NCI-H2029 (cell line): ENCODE data around the gene FHIT.

Experiments used
- DNase-seq: peaks from one replicate; lab custom pipeline; 2025; lab: John Stamatoyannopoulos, UW

FHIT gene

GRCh38 chr3:59997583-59997982 lies 1253.7 kb downstream of the FHIT start:
- no peak for DNase-seq

- DNase-seq: no peak
Measured at GRCh38 chr3:59996056-59996455, 1255.2 kb downstream of the FHIT start.

DNA sequence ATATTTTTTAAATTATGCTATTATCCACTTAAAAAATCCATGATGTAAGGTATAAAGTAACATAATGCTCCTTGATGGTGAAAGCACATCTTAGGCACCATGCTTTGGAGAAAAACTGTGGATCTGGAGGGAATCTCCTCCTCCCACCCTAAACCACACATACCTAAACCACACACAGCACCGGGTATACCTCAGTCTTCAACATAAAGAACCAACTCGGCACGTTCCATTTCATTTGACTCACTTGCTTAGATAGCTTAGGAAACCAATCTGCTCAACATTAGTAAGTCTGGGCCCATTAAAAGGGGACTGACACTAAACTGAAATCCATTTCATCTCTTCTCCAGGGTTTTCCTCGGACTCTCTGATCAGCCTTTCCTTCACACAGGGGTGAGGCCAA lies 1255.7 kb downstream of the FHIT start:
- no peak for DNase-seq

GRCh38 chr3:59994732-59995304 lies 1256.4 kb downstream of the FHIT start:
- no peak for DNase-seq

GRCh38 chr3:59992578-59992977 lies 1258.7 kb downstream of the FHIT start:
- DNase-seq: no peak

- no peak for DNase-seq
Measured at GRCh38 chr3:59990915-59991314, 1260.3 kb downstream of the FHIT start.

GRCh38 chr3:59982510-59982909 lies 1268.7 kb downstream of the FHIT start:
- no peak for DNase-seq

DNA sequence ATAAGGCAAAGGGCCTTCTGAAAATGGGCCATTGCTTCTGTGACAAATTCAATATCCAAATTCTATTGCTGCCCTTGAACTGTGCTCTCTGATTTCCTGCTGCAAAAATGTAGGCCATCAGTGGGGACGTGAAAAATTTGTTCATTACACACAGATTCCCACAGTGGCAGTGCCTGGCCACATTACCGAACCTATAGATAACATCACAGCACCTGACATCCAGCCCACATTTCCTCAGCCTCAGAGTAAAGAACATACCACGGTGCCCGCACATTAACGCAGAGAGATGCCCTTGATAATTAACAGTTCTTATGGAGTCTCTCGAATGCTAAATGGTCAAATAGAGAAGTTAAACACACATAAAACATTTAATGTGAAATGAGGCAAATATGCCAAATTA lies 1269.9 kb downstream of the FHIT start:
- DNase-seq: no peak

- DNase-seq: no peak
Measured at GRCh38 chr3:59980576-59980975, 1270.7 kb downstream of the FHIT start.

DNA sequence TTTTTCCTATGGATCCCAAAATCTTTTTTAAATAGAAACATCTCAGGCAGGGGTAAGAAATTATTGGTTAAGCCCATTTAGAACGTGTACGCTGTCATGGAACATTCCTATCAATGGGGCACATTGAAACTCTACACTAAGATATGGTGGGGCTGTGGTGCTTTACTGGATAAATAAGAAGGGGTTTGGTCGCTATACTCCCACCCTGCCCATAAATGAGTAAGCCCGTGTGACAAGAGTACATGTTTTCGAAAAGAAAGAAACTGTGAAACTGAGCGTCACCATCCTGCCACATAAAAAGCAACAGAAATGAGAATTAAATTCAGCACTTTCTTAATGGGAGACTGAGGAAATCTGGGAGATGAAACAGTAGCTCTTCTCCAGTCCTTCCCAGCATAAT lies 1271.7 kb downstream of the FHIT start:
- DNase-seq: no peak

DNA sequence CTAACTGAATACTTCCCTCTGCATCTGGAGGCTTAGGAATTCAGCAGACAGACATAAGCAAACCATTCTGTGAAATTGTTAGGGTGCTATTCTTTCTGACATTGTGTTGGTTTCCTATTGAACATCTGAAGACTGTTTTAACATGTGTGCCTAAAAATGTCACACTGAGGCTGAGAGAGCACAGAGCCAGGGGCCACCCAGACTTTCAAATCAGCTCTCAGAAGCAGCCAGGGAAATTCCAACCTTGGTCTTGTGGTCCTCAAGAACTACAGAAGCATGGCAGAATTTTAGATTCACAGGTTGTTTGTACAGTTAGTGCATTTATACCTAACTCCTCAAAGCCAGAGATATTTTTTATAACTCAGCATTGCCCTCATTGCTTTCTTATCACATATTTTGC lies 1272.3 kb downstream of the FHIT start:
- no peak for DNase-seq

GRCh38 chr3:59970796-59971195 lies 1280.5 kb downstream of the FHIT start:
- DNase-seq: no peak

- no peak for DNase-seq
Measured at GRCh38 chr3:59970376-59970775, 1280.9 kb downstream of the FHIT start.

DNA sequence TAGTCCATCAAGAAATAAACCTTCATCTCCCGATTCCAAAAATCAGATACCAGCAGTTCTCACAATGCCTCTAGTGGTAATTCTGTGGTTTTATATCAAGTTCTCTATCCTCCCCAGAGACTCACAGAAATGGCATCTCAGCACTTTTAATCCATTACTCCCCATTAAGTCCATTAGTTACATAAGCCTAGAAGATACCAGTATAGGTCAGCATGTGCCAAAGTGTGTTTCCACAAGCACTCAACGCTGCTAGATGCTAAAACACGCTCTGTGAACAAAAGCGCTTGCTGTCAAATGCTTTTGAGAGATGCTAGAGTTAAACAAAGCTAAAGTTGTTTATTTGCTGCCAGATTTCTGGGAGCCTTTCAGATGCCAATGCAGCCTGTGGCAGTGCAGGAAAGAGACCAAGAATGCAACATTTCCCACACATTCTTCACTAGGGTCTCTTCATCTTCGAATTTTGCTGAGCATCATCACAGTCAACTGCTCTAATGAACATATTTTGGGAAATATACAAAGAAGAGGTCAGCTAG lies 1282.7 kb downstream of the FHIT start:
- DNase-seq: no peak

DNA sequence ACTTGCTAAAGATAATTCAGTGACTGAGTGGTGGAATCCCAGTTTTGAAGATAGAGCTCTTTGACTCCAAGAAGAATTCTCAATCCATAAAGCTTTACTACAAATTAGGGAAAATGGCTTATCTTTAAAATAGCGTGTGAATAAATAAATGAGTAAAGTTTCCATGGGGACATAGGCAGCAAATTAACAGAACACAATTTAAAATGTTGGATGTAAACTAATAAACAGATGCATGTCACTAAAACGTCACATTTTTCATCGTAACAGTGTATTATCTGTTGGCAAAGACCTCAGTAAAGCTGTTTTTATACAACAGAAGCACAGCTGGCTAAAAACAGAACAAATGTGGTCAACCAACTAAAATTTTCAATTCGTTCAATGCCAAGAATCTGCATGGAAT lies 1287.6 kb downstream of the FHIT start:
- DNase-seq: no peak

DNA sequence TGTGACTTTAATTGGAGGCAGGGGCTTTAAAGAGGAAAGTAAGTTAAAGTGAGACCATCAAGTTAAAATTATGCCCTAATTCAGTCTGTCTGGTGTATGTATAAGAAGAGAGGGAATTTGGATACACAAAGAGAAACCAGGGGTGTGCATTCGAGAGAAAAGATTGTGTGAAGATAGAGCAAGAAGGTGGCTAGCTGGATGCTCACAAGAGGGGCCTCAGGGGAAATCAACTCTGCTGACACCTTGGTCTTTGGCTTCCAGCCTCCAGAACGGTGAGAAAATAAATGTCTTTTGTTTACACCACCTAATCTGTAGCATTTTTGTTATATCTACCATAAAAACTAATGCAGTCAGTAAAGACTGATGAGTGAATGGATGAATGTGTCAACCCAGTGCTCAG lies 1294.1 kb downstream of the FHIT start:
- no peak for DNase-seq

DNA sequence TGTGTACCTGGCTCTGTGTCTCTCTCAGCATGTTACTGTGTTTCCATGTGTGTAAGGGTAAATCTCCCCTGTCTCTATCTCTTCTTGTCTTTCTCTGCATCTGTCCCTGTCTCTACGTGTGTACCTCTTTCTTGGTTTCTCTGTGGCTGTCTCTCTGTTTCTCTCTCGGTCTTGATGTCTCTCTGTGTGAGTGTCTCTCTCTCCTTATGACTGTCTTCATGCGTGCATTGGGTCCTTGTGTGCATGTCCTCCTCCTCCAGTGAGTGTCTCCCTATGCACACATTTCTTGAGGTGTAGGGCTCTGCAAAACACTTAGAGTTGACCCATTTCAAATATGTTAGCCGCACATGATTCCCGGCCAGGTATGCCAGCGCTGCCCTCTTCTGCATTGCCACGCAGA lies 1298.1 kb downstream of the FHIT start:
- DNase-seq: no peak

GRCh38 chr3:59949311-59949710 lies 1301.9 kb downstream of the FHIT start:
- DNase-seq: no peak

GRCh38 chr3:59946401-59946800 lies 1304.9 kb downstream of the FHIT start:
- DNase-seq: no peak

- no peak for DNase-seq
Measured at GRCh38 chr3:59940718-59941117, 1310.5 kb downstream of the FHIT start.

DNA sequence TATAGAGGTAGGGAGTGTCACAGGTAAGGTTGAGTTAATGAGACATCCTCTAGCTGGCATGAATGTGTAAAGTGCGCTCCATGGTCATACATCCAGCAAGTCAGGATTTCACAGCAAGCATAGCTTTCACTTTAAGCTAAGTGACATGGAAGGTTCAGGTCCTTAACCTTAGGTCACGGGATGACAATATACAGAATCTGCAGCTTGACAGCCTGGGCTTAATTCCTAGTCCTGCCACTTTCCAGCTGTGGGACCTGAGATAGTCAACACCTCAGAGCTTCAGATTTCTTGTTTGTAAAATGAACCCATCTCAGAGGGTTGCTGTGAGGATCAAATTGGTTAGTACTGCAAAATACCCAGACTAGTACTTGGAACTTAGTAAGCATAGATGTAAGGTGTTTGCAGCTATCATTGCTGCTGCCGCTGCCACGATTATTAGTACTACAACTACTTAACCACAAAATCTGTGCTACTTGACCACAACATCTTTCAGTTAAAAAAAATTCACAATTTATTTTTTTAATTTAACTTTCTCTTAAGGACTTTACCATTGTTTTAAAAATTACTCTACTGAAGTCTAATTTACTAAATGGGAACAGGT lies 1311.3 kb downstream of the FHIT start:
- no peak for DNase-seq

GRCh38 chr3:59938828-59939227 lies 1312.4 kb downstream of the FHIT start:
- no peak for DNase-seq

DNA sequence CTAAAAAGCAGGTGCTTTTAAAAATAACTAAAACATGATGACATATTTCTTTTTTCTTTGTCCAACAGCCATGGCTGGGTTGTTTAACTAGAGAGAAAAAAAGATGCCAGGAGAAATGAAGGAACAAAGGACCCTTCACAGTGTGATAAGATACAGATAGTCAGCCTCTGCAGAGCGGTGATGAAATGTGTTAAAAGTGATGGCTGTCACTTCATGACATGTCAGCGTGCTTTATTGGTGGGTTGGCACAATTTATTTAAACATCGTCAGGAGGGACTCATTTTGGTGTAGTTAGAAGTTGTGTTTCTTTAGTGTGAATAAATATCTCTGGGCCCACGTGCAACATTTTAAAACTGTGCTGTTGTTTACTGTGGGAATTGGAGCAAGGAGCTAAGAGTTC lies 1314.1 kb downstream of the FHIT start:
- DNase-seq: no peak

GRCh38 chr3:59936472-59936871 lies 1314.8 kb downstream of the FHIT start:
- DNase-seq: no peak
